Erythroblast (primary cell): ENCODE data around the gene PJVK.

Source experiments
- GATA1 ChIP-seq: IDR thresholded peaks from 2 replicates; pipeline ENCODE4 v1.6.1; 2011; ENCODE audit warnings: low read depth, mild to moderate bottlenecking, control low read depth, low read length, moderate library complexity
- POLR2A ChIP-seq: IDR thresholded peaks from 2 replicates; pipeline ENCODE4 v1.6.1; 2011; ENCODE audit warnings: mild to moderate bottlenecking, low read length

DNA sequence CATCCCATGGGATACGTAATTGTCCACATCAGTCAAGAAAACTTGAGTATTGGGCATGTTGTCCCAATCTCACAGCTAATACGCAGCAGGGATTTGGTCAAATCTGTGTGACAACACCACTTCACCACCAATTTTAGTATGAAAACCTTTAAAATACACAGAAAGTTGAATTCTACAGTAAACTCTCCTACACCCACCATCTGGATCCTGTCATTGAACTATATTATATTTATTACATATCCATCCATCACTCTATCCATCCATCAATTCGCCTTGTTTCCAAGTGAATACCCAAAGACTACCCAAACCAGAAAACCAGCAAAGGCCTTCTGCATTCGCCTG, 28.1 kb downstream of the PJVK start:
- no peak for TF ChIP-seq POLR2A
- TF ChIP-seq GATA1: no peak
